ENCODE measurements around the gene MMD.

DNA sequence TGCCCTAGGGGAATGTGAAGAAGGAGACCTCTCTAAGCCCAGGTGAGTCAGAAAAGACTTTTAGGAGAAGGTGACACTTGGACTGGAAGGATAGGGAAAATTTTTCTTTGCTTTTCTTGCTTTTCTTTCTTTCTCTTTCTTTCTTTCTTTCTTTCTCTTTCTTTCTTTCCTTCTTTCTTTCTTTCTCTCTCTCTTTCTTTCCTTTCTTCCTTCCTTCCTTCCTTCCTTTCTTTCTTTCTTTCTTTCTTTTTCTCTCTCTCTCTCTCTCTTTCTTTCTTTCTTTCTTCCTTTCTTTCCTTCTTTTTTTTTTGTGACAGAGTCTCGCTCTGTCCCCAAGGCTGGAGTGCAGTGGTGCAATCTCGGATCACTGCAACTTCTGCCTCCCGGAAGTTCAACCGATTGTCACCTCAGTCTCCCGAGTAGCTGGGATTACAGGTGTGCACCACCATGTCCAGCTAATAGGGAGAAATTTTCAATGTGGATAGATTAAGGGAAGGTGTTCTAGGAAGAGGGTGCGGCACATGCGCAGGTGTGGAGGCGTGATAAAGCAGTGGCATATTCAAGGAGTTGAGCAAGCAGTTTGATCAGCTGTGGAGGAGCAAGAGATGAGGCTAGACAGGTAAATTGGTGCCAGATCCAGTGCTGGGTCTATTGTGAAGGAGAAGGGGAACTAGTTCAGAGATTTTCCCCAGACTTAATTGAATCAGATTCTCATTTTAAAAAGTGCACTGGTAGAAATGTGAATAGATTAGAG, 40.4 kb downstream of the MMD start:
- no peak for TF ChIP-seq CTCF (IDR thresholded peaks at IDR 0.05; ENCODE audit: insufficient read depth, low read length, poor library complexity, severe bottlenecking)
- TF ChIP-seq EZH2phosphoT487 (conservative IDR thresholded peaks at IDR 0.05; ENCODE audit: low read length) = no peak

All from SU-DHL-6 (cell line).